CD14-positive monocyte (primary cell): ENCODE data around the gene GRIK2. TPM values are rescaled to one million over a fixed set of nuclear protein-coding genes. Genes with fewer than 3 reads are reported as not detected.

Source experiments
- DNase-seq, 3 donors: peaks; one replicate each; pipeline ENCODE4 v3.0.0-alpha.2; 2011 to 2022
- H2AFZ ChIP-seq: 2 replicates; pipeline ENCODE4 v1.6.0; 2012; ENCODE audit warnings: mild to moderate bottlenecking, low read depth, low read length, inconsistent platforms; ENCODE audit not compliant: insufficient read depth, poor library complexity, severe bottlenecking
- H3K27ac ChIP-seq, 2 donors: 1 replicate in 1 of 2; 2 replicates in 1 of 2; pipeline ENCODE4 v1.5.1; 2012 to 2013; ENCODE audit warnings: low read length in 2 of 2, control low read depth in 1 of 2, inconsistent platforms in 1 of 2, low read depth in 1 of 2, mild to moderate bottlenecking in 1 of 2
- H3K27me3 ChIP-seq, 2 donors: one replicate each; pipeline versions ENCODE4 v1.6.0 to v1.6.1; 2011 to 2013; ENCODE audit warnings: low read length in 2 of 2; ENCODE audit not compliant: control insufficient read depth in 2 of 2, insufficient read depth in 2 of 2
- H3K36me3 ChIP-seq, 2 donors: replicated peaks in 1 of 2; 1 replicate in 1 of 2; 2 replicates in 1 of 2; pipeline versions ENCODE4 v1.5.1 to v1.6.1; 2012 to 2013; ENCODE audit warnings: low read length in 2 of 2, control low read depth in 1 of 2, inconsistent platforms in 1 of 2, mild to moderate bottlenecking in 1 of 2; ENCODE audit not compliant: insufficient read depth in 2 of 2, control insufficient read depth in 1 of 2
- H3K4me1 ChIP-seq, 2 donors: 1 replicate in 1 of 2; 2 replicates in 1 of 2; pipeline versions ENCODE4 v1.5.1 to v1.6.1; 2012 to 2013; ENCODE audit warnings: low read length in 2 of 2, control low read depth in 1 of 2, inconsistent platforms in 1 of 2, mild to moderate bottlenecking in 1 of 2, moderate library complexity in 1 of 2; ENCODE audit not compliant: insufficient read depth in 2 of 2, control insufficient read depth in 1 of 2
- H3K4me2 ChIP-seq: replicated peaks from 2 replicates; pipeline ENCODE3; 2012; ENCODE audit warnings: low read length, moderate library complexity, mild to moderate bottlenecking; ENCODE audit not compliant: poor library complexity, severe bottlenecking; ENCODE audit errors: extremely low read depth
- H3K4me3 ChIP-seq, 3 experiments: fragments of 200-600 bp in 1 of 3; sonication (generic) in 1 of 3; replicated peaks in 1 of 3; 1 replicate in 2 of 3; 2 replicates in 1 of 3; pipeline ENCODE4 v1.5.1; 2011 to 2013; ENCODE audit warnings: low read length in 3 of 3, mild to moderate bottlenecking in 3 of 3, control low read depth in 2 of 3, low read depth in 2 of 3, inconsistent platforms in 1 of 3, moderate library complexity in 1 of 3
- H3K79me2 ChIP-seq: 2 replicates; pipeline ENCODE4 v1.6.0; 2012; ENCODE audit warnings: mild to moderate bottlenecking, control low read depth, inconsistent platforms, low read length, moderate library complexity; ENCODE audit not compliant: insufficient read depth
- H3K9ac ChIP-seq: 2 replicates; pipeline ENCODE4 v1.6.0; 2017; ENCODE audit warnings: low read length, mild to moderate bottlenecking; ENCODE audit not compliant: insufficient read depth, poor library complexity, severe bottlenecking
- H3K9me3 ChIP-seq, 2 donors: replicated peaks in 1 of 2; 1 replicate in 1 of 2; 2 replicates in 1 of 2; pipeline versions ENCODE4 v1.5.1 to v1.6.1; 2012 to 2013; ENCODE audit warnings: low read length in 2 of 2, control low read depth in 1 of 2; ENCODE audit not compliant: control insufficient read depth in 1 of 2, insufficient read depth in 1 of 2
- H4K20me1 ChIP-seq: 2 replicates; pipeline ENCODE4 v1.6.0; 2012; ENCODE audit warnings: mild to moderate bottlenecking, low read length, control low read depth, moderate library complexity; ENCODE audit not compliant: insufficient read depth
- H3K27ac Mint-ChIP-seq, 7 donors: one replicate each; pipeline ENCODE4 v1.8.0; 2020; ENCODE audit warnings: mild to moderate bottlenecking in 7 of 7, mixed read lengths in 7 of 7, moderate library complexity in 6 of 7, inconsistent platforms in 2 of 7
- H3K27me3 Mint-ChIP-seq, 3 donors: one replicate each; pipeline ENCODE4 v1.8.0; 2021 to 2022; ENCODE audit warnings: low read depth in 3 of 3, mild to moderate bottlenecking in 3 of 3, mixed read lengths in 3 of 3, moderate library complexity in 3 of 3, inconsistent platforms in 1 of 3
- H3K36me3 Mint-ChIP-seq, 2 donors: one replicate each; pipeline ENCODE4 v1.8.0; 2020; ENCODE audit warnings: mixed read lengths in 2 of 2, inconsistent platforms in 1 of 2, mild to moderate bottlenecking in 1 of 2
- H3K4me1 Mint-ChIP-seq: one replicate; pipeline ENCODE4 v1.8.0; 2020; ENCODE audit warnings: mild to moderate bottlenecking, mixed read lengths
- H3K4me3 Mint-ChIP-seq, 2 donors: one replicate each; pipeline ENCODE4 v1.8.0; 2020; ENCODE audit warnings: mild to moderate bottlenecking in 2 of 2, mixed read lengths in 2 of 2, moderate library complexity in 1 of 2
- H3K9me3 Mint-ChIP-seq, 7 donors: one replicate each; pipeline ENCODE4 v1.8.0; 2020 to 2022; ENCODE audit warnings: mixed read lengths in 7 of 7, mild to moderate bottlenecking in 6 of 7, moderate library complexity in 6 of 7, inconsistent platforms in 2 of 7
- CTCF ChIP-seq: fragments of 200-600 bp; IDR thresholded peaks from one replicate; pipeline ENCODE4 v1.8.0; 2022; ENCODE audit warnings: antibody characterized with exemption, mild to moderate bottlenecking
- WGBS: methylation state at CpG from one replicate; pipeline ENCODE4 v1.1.5; 2013; ENCODE audit warnings: missing lambda C conversion rate; ENCODE audit not compliant: insufficient coverage; 5-methylcytosine and 5-hydroxymethylcytosine counted together
- intact Hi-C, 2 donors: fragments of 100-400 bp; cut with micrococcal nuclease; formaldehyde crosslinking; loops; one replicate each; pipeline versions ENCODE4 v1.15.0 to v1.15.1; 2023
- polyA plus RNA-seq, 3 donors: library from polyadenylated mRNA; depleted of rRNA in 1 of 3; unstranded in 2 of 3; stranded (reverse) in 1 of 3; fragments of 300-500 nt in 2 of 3; fragments of >200 nt in 1 of 3; fragmentation: Illumina TruSeq in 2 of 3; gene quantifications; 1 replicate in 2 of 3; 2 replicates in 1 of 3; pipeline ENCODE4 v1.2.3, GENCODE V29; 2012 to 2021

Gene GRIK2
- polyA plus RNA-seq, 3 donors = not detected

- Histone ChIP-seq H4K20me1 (no peaks in the 10 kb centered on the region), H3K9ac (no peak overlapping the region), H3K9me3 (no peaks in the 10 kb centered on the region), H3K27ac (no peak overlapping the region), H3K4me3 (no peak overlapping the region), H3K27me3 (no peaks in the 10 kb centered on the region), H3K4me2 (no peak overlapping the region), H3K4me1 (no peaks in the 10 kb centered on the region), H3K79me2 (no peaks in the 10 kb centered on the region), H3K36me3 (no peaks in the 10 kb centered on the region), H2AFZ (no peak overlapping the region)
- H3K4me1 Mint-ChIP-seq = no peaks in the 10 kb centered on the region
- no peak overlapping the region for H3K27ac Mint-ChIP-seq
- intact Hi-C loops = no loop called here
- peaks cover 0 to 2% (median 0%) of the 10 kb centered on the region in 3 donors for H3K27me3 Mint-ChIP-seq
- H3K36me3 Mint-ChIP-seq = no peaks in the 10 kb centered on the region
- DNase-seq = no peak
- H3K9me3 Mint-ChIP-seq = peaks cover 0 to 4% (median 0%) of the 10 kb centered on the region in 7 donors
- no peak overlapping the region for H3K4me3 Mint-ChIP-seq
- TF ChIP-seq CTCF = no peak
Measured at GRCh38 chr6:101509536-101509935, 116.0 kb downstream of the GRIK2 start.

- no peak overlapping the region for H2AFZ ChIP-seq
- intact Hi-C loops = no loop called here
- no peak overlapping the region for H3K27ac ChIP-seq
- DNase-seq = no peak
- H3K79me2 ChIP-seq = no peaks in the 10 kb centered on the region
- Mint-ChIP-seq H3K36me3 (no peaks in the 10 kb centered on the region), H3K4me1 (no peaks in the 10 kb centered on the region), H3K27ac (no peak overlapping the region), H3K27me3 (peaks cover 0 to 2% (median 0%) of the 10 kb centered on the region in 3 donors), H3K4me3 (no peak overlapping the region), H3K9me3 (peaks cover 0 to 6% (median 2%) of the 10 kb centered on the region in 7 donors)
- no peak overlapping the region for H3K4me3 ChIP-seq
- H3K4me2 ChIP-seq = no peak overlapping the region
- H3K9ac ChIP-seq = no peak overlapping the region
- H3K9me3 ChIP-seq = no peaks in the 10 kb centered on the region
- H3K4me1 ChIP-seq = no peaks in the 10 kb centered on the region
- no CpG with 5 or more reads among the region's 1 CpG for WGBS
- no peaks in the 10 kb centered on the region for H3K36me3 ChIP-seq
- no peaks in the 10 kb centered on the region for H3K27me3 ChIP-seq
- no peak for TF ChIP-seq CTCF
- no peaks in the 10 kb centered on the region for H4K20me1 ChIP-seq
Measured at GRCh38 chr6:101513181-101513580, 119.7 kb downstream of the GRIK2 start.
